BE2C (cell line): ENCODE measurements around the gene COX18.

Source experiments
- DNase-seq: peaks from one replicate; pipeline ENCODE4 v3.0.0-alpha.2; 2020
- H3K27me3 ChIP-seq: fragments of 250-450 bp; sonication (Bioruptor Pico); 2 replicates; pipeline ENCODE4 v1.5.1; 2020; ENCODE audit warnings: mild to moderate bottlenecking
- H3K36me3 ChIP-seq: fragments of 250-450 bp; sonication (Bioruptor Pico); 2 replicates; pipeline ENCODE4 v1.5.1; 2020; ENCODE audit warnings: mild to moderate bottlenecking
- H3K4me1 ChIP-seq: fragments of 250-450 bp; sonication (Bioruptor Pico); 2 replicates; pipeline ENCODE4 v1.5.1; 2020
- H3K4me3 ChIP-seq: 2 replicates; pipeline ENCODE4 v1.5.1; 2011; ENCODE audit warnings: low read depth, low read length
- H3K9me3 ChIP-seq: fragments of 250-450 bp; sonication (Bioruptor Pico); 2 replicates; pipeline ENCODE4 v1.5.1; 2020
- CTCF ChIP-seq: IDR thresholded peaks from 2 replicates; pipeline ENCODE4 v1.5.1; 2012; ENCODE audit warnings: mild to moderate bottlenecking, low read depth, low read length

Gene COX18

GRCh38 chr4:73018595-73018994, 50.9 kb downstream of the COX18 start:
- H3K4me1 ChIP-seq: no peaks in the 10 kb centered on the region
- no peak for DNase-seq
- no peak overlapping the region for H3K4me3 ChIP-seq
- H3K27me3 ChIP-seq: no peaks in the 10 kb centered on the region
- H3K9me3 ChIP-seq: no peaks in the 10 kb centered on the region
- TF ChIP-seq CTCF: no peak
- no peaks in the 10 kb centered on the region for H3K36me3 ChIP-seq

DNA sequence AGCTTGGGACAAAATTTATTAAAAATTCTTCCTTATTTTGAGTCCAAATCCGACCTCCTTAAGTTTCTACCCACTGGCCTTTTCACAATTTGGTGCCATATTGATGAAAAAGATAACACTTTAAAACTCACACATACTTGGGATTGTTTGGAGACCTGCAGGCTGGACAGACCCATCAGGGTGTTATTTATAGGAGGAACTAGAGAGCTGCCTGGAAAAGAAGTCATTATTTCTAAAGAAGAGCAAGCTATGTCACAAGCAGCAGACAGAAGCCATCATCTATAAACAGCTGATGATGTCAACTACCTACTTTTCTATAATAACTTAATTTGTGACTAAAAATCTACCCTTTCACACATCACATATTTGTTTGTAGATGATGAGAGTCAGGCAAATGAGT, 56.2 kb downstream of the COX18 start:
- Histone ChIP-seq H3K27me3 (no peaks in the 10 kb centered on the region), H3K36me3 (no peaks in the 10 kb centered on the region), H3K4me1 (no peaks in the 10 kb centered on the region), H3K4me3 (no peak overlapping the region), H3K9me3 (no peaks in the 10 kb centered on the region)
- DNase-seq: no peak
- no peak for TF ChIP-seq CTCF

DNA sequence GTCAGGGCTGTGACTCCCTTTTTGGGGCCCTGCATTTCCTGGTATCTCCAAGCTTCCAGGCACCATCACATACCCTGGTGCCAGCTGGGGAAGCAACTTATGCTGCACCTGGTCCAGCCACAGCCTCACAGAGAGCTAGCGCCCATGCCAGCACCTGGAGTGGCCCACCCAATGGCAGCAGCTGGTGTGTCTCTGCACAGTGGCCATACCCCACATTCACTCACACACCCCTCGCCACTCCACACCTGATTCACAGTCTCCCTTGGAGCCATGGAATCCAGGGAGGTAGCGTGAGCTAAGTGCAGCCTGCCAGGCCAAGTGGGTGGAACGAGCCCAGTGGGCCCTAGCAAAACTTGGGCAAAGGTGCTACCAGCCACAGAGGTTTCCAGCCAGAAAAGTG, 56.8 kb downstream of the COX18 start:
- no peaks in the 10 kb centered on the region for H3K4me1 ChIP-seq
- no peak for TF ChIP-seq CTCF

GRCh38 chr4:73011629-73011985, 57.9 kb downstream of the COX18 start:
- DNase-seq: no peak
- no peak overlapping the region for H3K4me3 ChIP-seq
- TF ChIP-seq CTCF: no peak
- no peaks in the 10 kb centered on the region for H3K9me3 ChIP-seq
- no peaks in the 10 kb centered on the region for H3K36me3 ChIP-seq
- no peaks in the 10 kb centered on the region; the same call in 1 of the 2 replicates for H3K27me3 ChIP-seq
- H3K4me1 ChIP-seq: no peaks in the 10 kb centered on the region

More for the DNA sequence above, 56.8 kb downstream of the COX18 start:
- no peaks in the 10 kb centered on the region for H3K9me3 ChIP-seq
- H3K4me3 ChIP-seq: no peak overlapping the region
- no peaks in the 10 kb centered on the region for H3K36me3 ChIP-seq
- no peaks in the 10 kb centered on the region for H3K27me3 ChIP-seq
- no peak for DNase-seq

GRCh38 chr4:73010789-73011628, 58.5 kb downstream of the COX18 start:
- DNase-seq: no peak
- Histone ChIP-seq H3K27me3 (no peaks in the 10 kb centered on the region; the same call in 1 of the 2 replicates), H3K36me3 (no peaks in the 10 kb centered on the region), H3K4me3 (no peak overlapping the region), H3K9me3 (no peaks in the 10 kb centered on the region), H3K4me1 (no peaks in the 10 kb centered on the region)
- no peak for TF ChIP-seq CTCF

- H3K36me3 ChIP-seq: no peaks in the 10 kb centered on the region
- no peak overlapping the region for H3K4me3 ChIP-seq
- no peaks in the 10 kb centered on the region for H3K4me1 ChIP-seq
- no peaks in the 10 kb centered on the region; the same call in 1 of the 2 replicates for H3K27me3 ChIP-seq
- TF ChIP-seq CTCF: no peak
- DNase-seq: no peak
- no peaks in the 10 kb centered on the region for H3K9me3 ChIP-seq
Measured at GRCh38 chr4:73007526-73008100, 61.9 kb downstream of the COX18 start.
